ENCODE measurements around the gene GLT8D1. TPM values are rescaled to one million over a fixed set of nuclear protein-coding genes. Genes with fewer than 3 reads are reported as not detected.

The GLT8D1 gene
- total and polyA plus RNA-seq, 4 donors = 33.3 to 77.9 (median 56.7) TPM

GRCh38 chr3:52719618-52720017 is 14.0 kb upstream of the GLT8D1 start:
- H3K9ac ChIP-seq (ENCODE audit: low read depth in 1 of 2, low read length in 2 of 2) = no peak overlapping the region
- TF ChIP-seq EGR1 (IDR thresholded peaks at IDR 0.05; ENCODE audit: low read depth in 2 of 2) (no peak), FOXA1 (IDR thresholded peaks at IDR 0.05) (no peak), MAX (IDR thresholded peaks at IDR 0.05) (no peak), CTCF (IDR thresholded peaks at IDR 0.05; ENCODE audit: low read depth, low read length, missing input control) (no peak), RAD21 (IDR thresholded peaks at IDR 0.05) (no peak), FOXA2 (IDR thresholded peaks at IDR 0.05) (no peak), ATF3 (IDR thresholded peaks at IDR 0.05) (no peak), REST (IDR thresholded peaks at IDR 0.05) (no peak), GABPA (IDR thresholded peaks at IDR 0.05 in 1 of 2, conservative IDR thresholded peaks at IDR 0.05 in 1 of 2) (no peak), HNF4A (conservative IDR thresholded peaks at IDR 0.05) (no peak), TAF1 (conservative IDR thresholded peaks at IDR 0.05) (no peak), HNF4G (IDR thresholded peaks at IDR 0.05) (no peak), JUND (IDR thresholded peaks at IDR 0.05) (no peak), NR2F2 (IDR thresholded peaks at IDR 0.05) (no peak), SP1 (IDR thresholded peaks at IDR 0.05) (no peak)
- peaks cover 0 to 9% (median 0%) of the 10 kb centered on the region in 4 donors for H3K4me1 ChIP-seq (ENCODE audit: control insufficient read depth in 4 of 4, insufficient read depth in 4 of 4, low read length in 3 of 4)
- H3K27ac ChIP-seq (ENCODE audit: low read depth in 1 of 2, low read length in 2 of 2) = no peak overlapping the region
- no peaks in the 10 kb centered on the region for H3K27me3 ChIP-seq (ENCODE audit: control insufficient read depth in 4 of 4, insufficient read depth in 4 of 4, low read length in 3 of 4)
- no peaks in the 10 kb centered on the region for H3K9me3 ChIP-seq (ENCODE audit: control insufficient read depth in 4 of 4, low read length in 3 of 4)
- no peak for DNase-seq (ENCODE audit: low spot score)
- H3K36me3 ChIP-seq (ENCODE audit: control insufficient read depth in 4 of 4, insufficient read depth in 3 of 4, low read depth in 1 of 4, low read length in 3 of 4) = peaks cover 0 to 5% (median 3%) of the 10 kb centered on the region in 4 donors
- H3K4me3 ChIP-seq (ENCODE audit: low read depth in 1 of 3, low read length in 3 of 3) = no peak overlapping the region

- H3K27me3 ChIP-seq (ENCODE audit: control insufficient read depth in 4 of 4, insufficient read depth in 4 of 4, low read length in 3 of 4) = no peaks in the 10 kb centered on the region
- no peak overlapping the region for H3K9ac ChIP-seq (ENCODE audit: low read depth in 1 of 2, low read length in 2 of 2)
- peaks cover 2 to 18% (median 10%) of the 10 kb centered on the region in 4 donors for H3K4me1 ChIP-seq (ENCODE audit: control insufficient read depth in 4 of 4, insufficient read depth in 4 of 4, low read length in 3 of 4)
- no peak for DNase-seq (ENCODE audit: low spot score)
- 93% methylated on average over 11 of the region's 11 CpGs for WGBS
- H3K36me3 ChIP-seq (ENCODE audit: control insufficient read depth in 4 of 4, insufficient read depth in 3 of 4, low read depth in 1 of 4, low read length in 3 of 4) = peaks cover 0 to 5% (median 3%) of the 10 kb centered on the region in 4 donors
- no peak overlapping the region for H3K27ac ChIP-seq (ENCODE audit: low read depth in 1 of 2, low read length in 2 of 2)
- no peak overlapping the region for H3K4me3 ChIP-seq (ENCODE audit: low read depth in 1 of 3, low read length in 3 of 3)
- no peak for TF ChIP-seq EGR1 (IDR thresholded peaks at IDR 0.05; ENCODE audit: low read depth in 2 of 2)
- no peak for TF ChIP-seq TAF1 (conservative IDR thresholded peaks at IDR 0.05)
- TF ChIP-seq RXRA (IDR thresholded peaks at IDR 0.05) = no peak
- TF ChIP-seq MAX (IDR thresholded peaks at IDR 0.05) = no peak
- no peak for TF ChIP-seq HNF4A (conservative IDR thresholded peaks at IDR 0.05)
- TF ChIP-seq FOXA1 (IDR thresholded peaks at IDR 0.05) = no peak
- TF ChIP-seq RAD21 (IDR thresholded peaks at IDR 0.05) = no peak
- no peak for TF ChIP-seq GABPA (IDR thresholded peaks at IDR 0.05 in 1 of 2, conservative IDR thresholded peaks at IDR 0.05 in 1 of 2)
- no peak for TF ChIP-seq ZBTB33 (IDR thresholded peaks at IDR 0.05)
- TF ChIP-seq CTCF (IDR thresholded peaks at IDR 0.05; ENCODE audit: low read depth, low read length, missing input control) = no peak
- TF ChIP-seq NR2F2 (IDR thresholded peaks at IDR 0.05) = no peak
- no peak for TF ChIP-seq YY1 (IDR thresholded peaks at IDR 0.05)
- H3K9me3 ChIP-seq (ENCODE audit: control insufficient read depth in 4 of 4, low read length in 3 of 4) = no peaks in the 10 kb centered on the region
Observed at GRCh38 chr3:52715714-52716305, 10.2 kb upstream of the GLT8D1 start.

Measured in liver (tissue), 9 donors.